HepG2 (cell line): ENCODE data around the gene MYCBPAP. TPM values are rescaled to one million over a fixed set of nuclear protein-coding genes. Genes with fewer than 3 reads are reported as not detected.

Experiments used
- ADNP ChIP-seq: sonication (generic); formaldehyde crosslinking; IDR thresholded peaks from 2 replicates; pipeline ENCODE4 v1.4.0; 2020; ENCODE audit warnings: missing genetic modification reagents
- CBFB ChIP-seq: sonication (generic); formaldehyde crosslinking; IDR thresholded peaks from 2 replicates; pipeline ENCODE4 v1.4.0; 2020; ENCODE audit warnings: missing genetic modification reagents
- CBX1 ChIP-seq: IDR thresholded peaks from one replicate; pipeline ENCODE4 v1.6.1; 2016; ENCODE audit warnings: antibody characterized with exemption, low read depth
- CCDC6 ChIP-seq: sonication (generic); formaldehyde crosslinking; IDR thresholded peaks from 2 replicates; pipeline ENCODE4 v1.8.1; 2022; ENCODE audit warnings: mild to moderate bottlenecking, missing genetic modification reagents, moderate library complexity
- CENPT ChIP-seq: sonication (generic); formaldehyde crosslinking; IDR thresholded peaks from 2 replicates; pipeline ENCODE4 v1.8.0; 2022; ENCODE audit warnings: low read depth, mild to moderate bottlenecking, moderate library complexity, missing genetic modification reagents
- CENPX ChIP-seq: sonication (generic); formaldehyde crosslinking; IDR thresholded peaks from 2 replicates; pipeline ENCODE4 v1.9.0; 2021; ENCODE audit warnings: mild to moderate bottlenecking, missing genetic modification reagents, moderate library complexity
- CTCF ChIP-seq: sonication (generic); formaldehyde crosslinking; IDR thresholded peaks from 2 replicates; pipeline ENCODE4 v1.5.0; 2020; ENCODE audit warnings: mild to moderate bottlenecking, missing genetic modification reagents, moderate library complexity
- FOXP4 ChIP-seq: sonication (generic); formaldehyde crosslinking; IDR thresholded peaks from 2 replicates; pipeline ENCODE4 v1.4.0; 2020; ENCODE audit warnings: missing genetic modification reagents
- GTF2F1 ChIP-seq: fragments of 150-350 bp; IDR thresholded peaks from 2 replicates; pipeline ENCODE4 v1.6.1; 2014; ENCODE audit warnings: low read length
- HDAC6 ChIP-seq: fragments of 200-600 bp; sonication (generic); IDR thresholded peaks from 2 replicates; pipeline ENCODE4 v1.7.0; 2017; ENCODE audit warnings: mild to moderate bottlenecking, antibody characterized with exemption, low read length, low read depth
- JUN ChIP-seq: sonication (generic); formaldehyde crosslinking; IDR thresholded peaks from 2 replicates; pipeline ENCODE4 v1.4.0; 2020; ENCODE audit warnings: mild to moderate bottlenecking, missing genetic modification reagents
- SCMH1 ChIP-seq: sonication (generic); formaldehyde crosslinking; IDR thresholded peaks from 2 replicates; pipeline ENCODE4 v1.9.0; 2021; ENCODE audit warnings: missing genetic modification reagents, mild to moderate bottlenecking, borderline replicate concordance
- SIN3B ChIP-seq: fragments of 150-350 bp; IDR thresholded peaks from 2 replicates; pipeline ENCODE4 v1.6.1; 2014; ENCODE audit warnings: low read length
- TRIM24 ChIP-seq: sonication (generic); formaldehyde crosslinking; IDR thresholded peaks from 2 replicates; pipeline ENCODE4 v1.8.0; 2022; ENCODE audit warnings: mild to moderate bottlenecking, missing genetic modification reagents
- YY1 ChIP-seq: IDR thresholded peaks from 2 replicates; pipeline ENCODE4 v1.6.1; 2011; ENCODE audit warnings: low read length, low read depth, moderate library complexity, mild to moderate bottlenecking; ENCODE audit not compliant: insufficient read depth, insufficient replicate concordance
- ZFP36 ChIP-seq: fragments of 150-350 bp; IDR thresholded peaks from 2 replicates; pipeline ENCODE4 v1.6.1; 2018; ENCODE audit warnings: borderline replicate concordance, low read length, low read depth; ENCODE audit not compliant: partially characterized antibody
- ZNF20 ChIP-seq: sonication (generic); formaldehyde crosslinking; IDR thresholded peaks from 2 replicates; pipeline ENCODE4 v1.4.0; 2020; ENCODE audit warnings: mild to moderate bottlenecking, moderate library complexity, missing genetic modification reagents
- ZNF432 ChIP-seq: sonication (generic); formaldehyde crosslinking; IDR thresholded peaks from 2 replicates; pipeline ENCODE4 v1.5.0; 2020; ENCODE audit warnings: missing genetic modification reagents, mild to moderate bottlenecking, borderline replicate concordance
- ZNF44 ChIP-seq: sonication (generic); formaldehyde crosslinking; IDR thresholded peaks from 2 replicates; pipeline ENCODE4 v1.5.1; 2020; ENCODE audit warnings: mild to moderate bottlenecking, missing genetic modification reagents
- ZNF556 ChIP-seq: sonication (generic); formaldehyde crosslinking; IDR thresholded peaks from 2 replicates; pipeline ENCODE4 v1.4.0; 2020; ENCODE audit warnings: mild to moderate bottlenecking, missing genetic modification reagents, borderline replicate concordance
- ZNF577 ChIP-seq: sonication (generic); formaldehyde crosslinking; IDR thresholded peaks from 2 replicates; pipeline ENCODE4 v1.4.0; 2020; ENCODE audit warnings: mild to moderate bottlenecking, low read depth, missing genetic modification reagents, borderline replicate concordance
- ZNF652 ChIP-seq: IDR thresholded peaks from 2 replicates; pipeline ENCODE4 v1.6.1; 2016; ENCODE audit warnings: low read depth, borderline replicate concordance
- ZNF720 ChIP-seq: sonication (generic); formaldehyde crosslinking; IDR thresholded peaks from 2 replicates; pipeline ENCODE4 v1.4.0; 2020; ENCODE audit warnings: missing genetic modification reagents
- polyA plus RNA-seq, 8 experiments: library from polyadenylated mRNA; depleted of rRNA in 3 of 8; stranded (reverse) in 7 of 8; unstranded in 1 of 8; fragments of >200 nt; fragmentation: Illumina TruSeq in 4 of 8; extraction: Trizol in 4 of 8; gene quantifications; 2 replicates each; pipeline versions ENCODE4 v1.2.1 to v1.2.3, GENCODE V29; 2011 to 2016; ENCODE audit warnings: low read depth in 4 of 8, missing spikeins in 1 of 8, mixed read lengths in 1 of 8; ENCODE audit not compliant: insufficient read depth in 1 of 8
- total RNA-seq, 5 experiments: library from RNA; depleted of rRNA; stranded (reverse); fragments of >200 nt; fragmentation: Illumina TruSeq; extraction: Trizol; gene quantifications; 2 replicates each; pipeline ENCODE4 v1.2.3, GENCODE V29; 2016; ENCODE audit warnings: low read depth in 1 of 5
- TF ChIP-seq, protein P1 (sequence below), 2 experiments: fragments of 450-650 bp in 1 of 2; sonication (generic) in 1 of 2; formaldehyde crosslinking; IDR thresholded peaks; 2 replicates each; pipeline versions ENCODE4 v1.5.0 to v1.8.0; 2020 to 2022; ENCODE audit warnings: mild to moderate bottlenecking in 1 of 2, missing genetic modification reagents in 1 of 2
- TF ChIP-seq, protein P2 (sequence below): sonication (generic); formaldehyde crosslinking; IDR thresholded peaks from 2 replicates; pipeline ENCODE4 v1.8.0; 2022; ENCODE audit warnings: mild to moderate bottlenecking, missing genetic modification reagents, moderate library complexity

The MYCBPAP gene
- total and polyA plus RNA-seq, 2 of the 13 experiments (the other 11 are each of a cell fraction or from before 2014, with no cell fraction given) = 0.22 to 0.24 TPM

DNA sequence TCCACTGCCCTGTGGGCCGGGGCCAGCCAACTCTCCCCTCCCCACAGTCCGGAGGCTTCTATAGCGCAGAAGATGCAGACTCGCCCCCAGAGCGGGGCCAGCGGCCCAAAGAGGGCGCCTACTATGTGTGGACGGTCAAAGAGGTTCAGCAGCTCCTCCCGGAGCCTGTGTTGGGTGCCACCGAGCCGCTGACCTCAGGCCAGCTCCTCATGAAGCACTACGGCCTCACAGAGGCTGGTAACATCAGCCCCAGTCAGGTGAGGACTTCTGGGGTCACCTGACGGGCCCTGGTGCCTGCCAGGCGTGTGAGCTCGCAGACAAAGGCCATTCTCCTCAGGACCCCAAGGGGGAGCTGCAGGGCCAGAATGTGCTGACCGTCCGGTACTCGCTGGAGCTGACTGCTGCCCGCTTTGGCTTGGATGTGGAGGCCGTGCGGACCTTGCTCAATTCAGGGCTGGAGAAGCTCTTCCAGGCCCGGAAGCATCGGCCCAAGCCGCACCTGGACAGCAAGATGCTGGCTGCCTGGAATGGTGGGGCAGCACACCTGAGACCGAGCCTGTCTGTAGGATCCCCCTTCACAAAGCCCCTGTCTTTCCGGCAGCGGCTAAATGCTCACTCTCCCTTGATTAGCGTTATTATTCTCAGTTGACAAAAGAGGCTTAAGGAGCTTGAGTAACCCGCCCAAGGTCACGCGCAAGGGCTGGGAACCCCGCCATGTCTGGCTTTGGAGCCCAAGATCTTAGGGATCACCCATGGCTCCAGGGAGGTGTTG is 42.6 kb downstream of the MYCBPAP start (continued):
- 0 out of 2 replicates have a peak, but pooled peaks have one; percentile 43 for TF ChIP-seq SIN3B
- no peak for TF ChIP-seq FOXP4
- no peak for TF ChIP-seq ZFP36
- no peak for TF ChIP-seq TRIM24 (CRISPR knock-in tag)
- no peak for TF ChIP-seq ZNF432 (CRISPR knock-in tag)
- TF ChIP-seq, protein P1, sequence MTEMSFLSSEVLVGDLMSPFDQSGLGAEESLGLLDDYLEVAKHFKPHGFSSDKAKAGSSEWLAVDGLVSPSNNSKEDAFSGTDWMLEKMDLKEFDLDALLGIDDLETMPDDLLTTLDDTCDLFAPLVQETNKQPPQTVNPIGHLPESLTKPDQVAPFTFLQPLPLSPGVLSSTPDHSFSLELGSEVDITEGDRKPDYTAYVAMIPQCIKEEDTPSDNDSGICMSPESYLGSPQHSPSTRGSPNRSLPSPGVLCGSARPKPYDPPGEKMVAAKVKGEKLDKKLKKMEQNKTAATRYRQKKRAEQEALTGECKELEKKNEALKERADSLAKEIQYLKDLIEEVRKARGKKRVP (CRISPR knock-in tag; IDR thresholded peaks at IDR 0.05) = no peak
- peak; percentile 99 for TF ChIP-seq CTCF (CRISPR knock-in tag)
- TF ChIP-seq CCDC6 (CRISPR knock-in tag) = no peak
- no peak for TF ChIP-seq CENPT (CRISPR knock-in tag)
- TF ChIP-seq JUN (CRISPR knock-in tag) = no peak
- TF ChIP-seq ZNF720 (CRISPR knock-in tag) = no peak
- peak; percentile 48 for TF ChIP-seq YY1
- TF ChIP-seq CBFB = peak; percentile 64; the same call in 1 of the 2 replicates
- no peak for TF ChIP-seq CENPX (CRISPR knock-in tag)
- no peak for TF ChIP-seq ZNF652 (CRISPR knock-in tag)
- TF ChIP-seq HDAC6 = no peak
- no peak for TF ChIP-seq GTF2F1
- no peak for TF ChIP-seq ZNF20
- TF ChIP-seq CBX1 = no peak
- no peak for TF ChIP-seq ZNF44 (CRISPR knock-in tag)
- TF ChIP-seq ADNP (CRISPR knock-in tag) = no peak
- TF ChIP-seq, protein P2, sequence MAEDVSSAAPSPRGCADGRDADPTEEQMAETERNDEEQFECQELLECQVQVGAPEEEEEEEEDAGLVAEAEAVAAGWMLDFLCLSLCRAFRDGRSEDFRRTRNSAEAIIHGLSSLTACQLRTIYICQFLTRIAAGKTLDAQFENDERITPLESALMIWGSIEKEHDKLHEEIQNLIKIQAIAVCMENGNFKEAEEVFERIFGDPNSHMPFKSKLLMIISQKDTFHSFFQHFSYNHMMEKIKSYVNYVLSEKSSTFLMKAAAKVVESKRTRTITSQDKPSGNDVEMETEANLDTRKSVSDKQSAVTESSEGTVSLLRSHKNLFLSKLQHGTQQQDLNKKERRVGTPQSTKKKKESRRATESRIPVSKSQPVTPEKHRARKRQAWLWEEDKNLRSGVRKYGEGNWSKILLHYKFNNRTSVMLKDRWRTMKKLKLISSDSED (CRISPR knock-in tag) = no peak
- no peak for TF ChIP-seq ZNF556 (CRISPR knock-in tag)
- TF ChIP-seq SCMH1 = no peak
- no peak for TF ChIP-seq ZNF577 (CRISPR knock-in tag)
